ENCODE results near the gene CSGALNACT2.

- no peak for TF ChIP-seq CTCF (IDR thresholded peaks at IDR 0.05; ENCODE audit: low read depth, low read length)
- no peak for TF ChIP-seq MAX (IDR thresholded peaks at IDR 0.05; ENCODE audit: low read depth, low read length)
- no peak for TF ChIP-seq POLR2A (IDR thresholded peaks at IDR 0.05; ENCODE audit: extremely low read depth, insufficient read length)
Observed at GRCh38 chr10:43123361-43124093, 14.7 kb upstream of the CSGALNACT2 start.

Data from NB4 (cell line).